Endodermal cell (in vitro differentiated cells): ENCODE data around the gene CADM3. TPM values are rescaled to one million over a fixed set of nuclear protein-coding genes. Genes with fewer than 3 reads are reported as not detected.
A peak's percentile ranks its signal among the peaks of the same experiment; 100 is the strongest.

ENCODE experiments used
- DNase-seq: peaks from one replicate; pipeline ENCODE4 v3.0.0-alpha.2; 2017
- H3K27ac ChIP-seq: 2 replicates; pipeline ENCODE4 v1.5.1; 2013; ENCODE audit warnings: mild to moderate bottlenecking, low read depth, low read length, moderate library complexity
- H3K27me3 ChIP-seq: 2 replicates; pipeline ENCODE4 v1.6.1; 2013; ENCODE audit warnings: mild to moderate bottlenecking, low read length, moderate library complexity; ENCODE audit not compliant: insufficient read depth, control insufficient read depth, poor library complexity, severe bottlenecking
- H3K36me3 ChIP-seq: 2 replicates; pipeline ENCODE4 v1.7.0; 2013; ENCODE audit warnings: mild to moderate bottlenecking, low read length, moderate library complexity; ENCODE audit not compliant: control insufficient read depth, insufficient read depth
- H3K4me1 ChIP-seq: one replicate; pipeline ENCODE4 v1.7.0; 2013; ENCODE audit warnings: low read length; ENCODE audit not compliant: control insufficient read depth, insufficient read depth
- H3K4me3 ChIP-seq: 2 replicates; pipeline ENCODE4 v1.5.1; 2013; ENCODE audit warnings: mild to moderate bottlenecking, low read length, moderate library complexity
- H3K9ac ChIP-seq: 2 replicates; pipeline ENCODE4 v1.6.1; 2013; ENCODE audit warnings: mild to moderate bottlenecking, low read length, moderate library complexity; ENCODE audit not compliant: poor library complexity, severe bottlenecking; ENCODE audit errors: extremely low read depth
- H3K9me3 ChIP-seq: 2 replicates; pipeline ENCODE4 v1.6.1; 2013; ENCODE audit warnings: mild to moderate bottlenecking, low read length, moderate library complexity; ENCODE audit not compliant: control insufficient read depth
- H3K27ac Mint-ChIP-seq: 2 replicates; pipeline ENCODE4 v1.8.0; 2020; ENCODE audit warnings: mixed read lengths
- H3K27me3 Mint-ChIP-seq: 2 replicates; pipeline ENCODE4 v1.8.0; 2021; ENCODE audit warnings: mild to moderate bottlenecking, mixed read lengths; ENCODE audit not compliant: insufficient read depth
- H3K36me3 Mint-ChIP-seq: 2 replicates; pipeline ENCODE4 v1.8.0; 2020; ENCODE audit warnings: low read depth, mixed read lengths
- H3K4me1 Mint-ChIP-seq: 2 replicates; pipeline ENCODE4 v1.8.0; 2020; ENCODE audit warnings: mixed read lengths
- H3K4me3 Mint-ChIP-seq: 2 replicates; pipeline ENCODE4 v1.8.0; 2020; ENCODE audit warnings: mild to moderate bottlenecking, moderate library complexity, mixed read lengths
- H3K9me3 Mint-ChIP-seq: 2 replicates; pipeline ENCODE4 v1.8.0; 2020; ENCODE audit warnings: mild to moderate bottlenecking, mixed read lengths
- WGBS, 2 experiments: methylation state at CpG; one replicate each; pipeline versions ENCODE4 v1.1.5 to v1.1.7; 2013; ENCODE audit warnings: missing lambda C conversion rate in 2 of 2, mixed read lengths in 1 of 2; ENCODE audit not compliant: insufficient coverage in 1 of 2, insufficient read length in 1 of 2; 5-methylcytosine and 5-hydroxymethylcytosine counted together
- total RNA-seq, 2 donors: library from RNA; stranded (reverse); fragmentation: NEBNext Ultra II Directional in 1 of 2; extraction: Animal tissue kit (Norgen Biotek cat#: 25700) in 1 of 2; gene quantifications; 2 replicates in 1 of 2; 3 replicates in 1 of 2; pipeline ENCODE4 v1.2.1, GENCODE V29; 2021
- TF ChIP-seq, protein P1 (sequence below): fragments of 200-600 bp; sonication (generic); conservative IDR thresholded peaks from 2 replicates; pipeline ENCODE4 v1.5.0; 2021; ENCODE audit warnings: antibody characterized with exemption, mild to moderate bottlenecking

Gene CADM3
- total RNA-seq, 2 donors from 2014 or later = 2.4 to 4.0 TPM

DNA sequence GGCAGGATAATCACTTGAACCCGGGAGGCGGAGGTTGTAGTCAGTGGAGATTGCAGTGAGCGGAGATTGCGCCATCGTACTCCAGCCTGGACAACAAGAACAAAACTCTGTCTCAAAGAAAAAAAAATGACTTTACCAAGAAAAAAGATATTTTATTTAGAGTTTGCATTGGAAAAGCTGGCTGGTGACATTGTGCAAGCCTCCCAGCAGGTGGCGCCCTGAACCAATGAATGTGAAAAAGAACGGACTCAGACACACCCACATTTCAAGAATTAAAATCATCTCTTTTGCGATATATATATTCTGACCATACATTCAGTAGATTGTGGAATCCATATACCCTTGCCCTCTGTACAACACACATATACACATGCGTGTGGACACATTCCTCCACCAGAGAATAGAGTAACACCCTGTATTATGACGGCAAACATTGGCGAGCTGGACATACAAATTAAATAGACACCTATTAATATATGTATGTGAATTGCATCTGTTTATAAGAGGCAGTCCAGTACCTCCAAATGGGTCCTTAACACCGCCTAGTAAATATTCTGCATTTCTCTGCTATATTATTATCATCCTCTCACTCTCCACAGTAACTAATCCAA is 39.0 kb upstream of the CADM3 start:
- TF ChIP-seq, protein P1, sequence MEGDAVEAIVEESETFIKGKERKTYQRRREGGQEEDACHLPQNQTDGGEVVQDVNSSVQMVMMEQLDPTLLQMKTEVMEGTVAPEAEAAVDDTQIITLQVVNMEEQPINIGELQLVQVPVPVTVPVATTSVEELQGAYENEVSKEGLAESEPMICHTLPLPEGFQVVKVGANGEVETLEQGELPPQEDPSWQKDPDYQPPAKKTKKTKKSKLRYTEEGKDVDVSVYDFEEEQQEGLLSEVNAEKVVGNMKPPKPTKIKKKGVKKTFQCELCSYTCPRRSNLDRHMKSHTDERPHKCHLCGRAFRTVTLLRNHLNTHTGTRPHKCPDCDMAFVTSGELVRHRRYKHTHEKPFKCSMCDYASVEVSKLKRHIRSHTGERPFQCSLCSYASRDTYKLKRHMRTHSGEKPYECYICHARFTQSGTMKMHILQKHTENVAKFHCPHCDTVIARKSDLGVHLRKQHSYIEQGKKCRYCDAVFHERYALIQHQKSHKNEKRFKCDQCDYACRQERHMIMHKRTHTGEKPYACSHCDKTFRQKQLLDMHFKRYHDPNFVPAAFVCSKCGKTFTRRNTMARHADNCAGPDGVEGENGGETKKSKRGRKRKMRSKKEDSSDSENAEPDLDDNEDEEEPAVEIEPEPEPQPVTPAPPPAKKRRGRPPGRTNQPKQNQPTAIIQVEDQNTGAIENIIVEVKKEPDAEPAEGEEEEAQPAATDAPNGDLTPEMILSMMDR = peak; percentile 91

DNA sequence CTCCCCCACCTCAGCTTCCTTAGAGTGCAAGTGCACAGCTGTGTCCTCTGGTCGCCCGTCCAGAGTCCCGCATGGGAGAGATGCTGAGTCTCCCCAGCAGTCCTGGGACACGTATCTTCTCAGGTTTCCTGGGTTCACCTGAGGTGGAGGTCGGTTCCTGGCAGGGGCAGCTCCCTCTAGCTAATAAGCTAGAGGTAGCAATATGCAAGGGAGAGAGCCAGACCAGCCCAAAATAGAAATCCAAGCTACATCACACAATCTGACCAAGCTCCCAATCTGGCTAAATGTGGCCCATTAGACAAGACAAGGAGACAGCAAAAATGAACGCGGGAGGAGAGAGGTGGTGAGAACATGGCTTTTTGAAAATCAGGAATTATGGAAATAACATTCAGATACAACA is 30.9 kb upstream of the CADM3 start:
- Mint-ChIP-seq H3K27ac (no peak overlapping the region), H3K9me3 (no peaks in the 10 kb centered on the region), H3K36me3 (no peaks in the 10 kb centered on the region), H3K4me1 (no peaks in the 10 kb centered on the region), H3K27me3 (peaks cover 3% of the 10 kb centered on the region), H3K4me3 (no peak overlapping the region)
- no peaks in the 10 kb centered on the region for H3K27me3 ChIP-seq
- WGBS, 2 experiments = 85% methylated on average over 7 of the region's 7 CpGs; no CpG with 5 or more reads in 1 of the 2 experiments
- no peak overlapping the region for H3K4me3 ChIP-seq
- H3K36me3 ChIP-seq = no peaks in the 10 kb centered on the region
- H3K9me3 ChIP-seq = no peaks in the 10 kb centered on the region
- no peak overlapping the region for H3K27ac ChIP-seq
- no peak overlapping the region for H3K9ac ChIP-seq
- no peaks in the 10 kb centered on the region for H3K4me1 ChIP-seq
- no peak for DNase-seq
- TF ChIP-seq, protein P1 = no peak

More for the DNA sequence above, 39.0 kb upstream of the CADM3 start:
- no peak overlapping the region for H3K9ac ChIP-seq
- H3K9me3 ChIP-seq = no peaks in the 10 kb centered on the region
- H3K9me3 Mint-ChIP-seq = no peaks in the 10 kb centered on the region
- no peaks in the 10 kb centered on the region for H3K4me1 Mint-ChIP-seq
- H3K27ac Mint-ChIP-seq = no peak overlapping the region
- no peak overlapping the region for H3K4me3 ChIP-seq
- H3K4me3 Mint-ChIP-seq = no peak overlapping the region
- no peaks in the 10 kb centered on the region for H3K36me3 ChIP-seq
- H3K4me1 ChIP-seq = no peaks in the 10 kb centered on the region
- H3K27me3 Mint-ChIP-seq = no peaks in the 10 kb centered on the region
- H3K36me3 Mint-ChIP-seq = no peaks in the 10 kb centered on the region
- no peaks in the 10 kb centered on the region for H3K27me3 ChIP-seq
- H3K27ac ChIP-seq = no peak overlapping the region
- DNase-seq = peak; percentile 85
- WGBS, 2 experiments = 66 to 75% methylated on average over 5 to 9 of the region's 12 CpGs

DNA sequence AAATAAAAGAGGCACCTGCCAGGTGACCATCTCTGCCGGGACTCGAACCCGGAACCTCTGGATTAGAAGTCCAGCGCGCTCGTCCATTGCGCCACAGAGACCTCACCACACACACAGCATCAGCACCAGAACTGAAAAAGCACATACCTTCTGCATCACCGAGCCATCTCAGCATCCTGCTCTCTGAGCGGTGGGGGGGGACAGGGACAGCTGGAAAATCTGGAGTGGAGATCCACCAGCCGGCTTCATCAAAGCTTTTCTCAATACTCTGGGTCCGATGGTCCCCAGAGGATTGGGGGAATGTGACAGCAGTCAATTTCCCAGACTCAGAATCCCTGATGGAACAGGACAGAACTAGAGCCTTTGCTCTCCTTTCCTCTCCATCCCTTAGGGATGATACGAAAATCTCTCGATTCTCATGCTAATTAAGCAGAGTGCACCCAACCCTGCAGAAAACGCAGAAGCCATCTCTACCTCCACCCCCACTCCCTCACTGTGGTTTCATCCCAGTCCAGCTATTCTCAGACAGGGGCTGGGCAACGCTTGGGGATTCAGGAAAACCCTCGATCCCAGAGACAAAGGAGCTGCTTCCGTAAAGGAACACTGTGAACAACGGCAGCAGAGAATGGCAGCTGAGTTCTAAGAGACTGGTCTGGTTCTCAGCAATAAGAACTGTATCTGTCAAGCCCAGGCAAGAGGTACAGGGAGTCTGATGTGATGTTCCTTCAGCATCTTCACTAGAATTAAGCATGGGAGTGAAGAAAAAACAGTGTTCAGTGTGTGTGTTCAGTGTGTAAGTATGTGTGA is 29.6 kb upstream of the CADM3 start:
- no peaks in the 10 kb centered on the region for H3K4me1 ChIP-seq
- H3K9me3 Mint-ChIP-seq = no peaks in the 10 kb centered on the region
- no peaks in the 10 kb centered on the region for H3K27me3 ChIP-seq
- TF ChIP-seq, protein P1 = no peak
- peak; percentile 63 for DNase-seq
- no peak overlapping the region for H3K9ac ChIP-seq
- H3K27me3 Mint-ChIP-seq = peaks cover 3% of the 10 kb centered on the region
- 37 to 66% methylated on average over 7 to 18 of the region's 18 CpGs for WGBS, 2 experiments
- no peaks in the 10 kb centered on the region for H3K36me3 Mint-ChIP-seq
- H3K27ac ChIP-seq = peak overlapping the region; percentile 58
- no peaks in the 10 kb centered on the region for H3K4me1 Mint-ChIP-seq
- no peak overlapping the region for H3K4me3 Mint-ChIP-seq
- H3K9me3 ChIP-seq = no peaks in the 10 kb centered on the region
- H3K27ac Mint-ChIP-seq = no peak overlapping the region
- H3K4me3 ChIP-seq = no peak overlapping the region
- no peaks in the 10 kb centered on the region for H3K36me3 ChIP-seq
